HL-60 (cell line): ENCODE data around the gene IL18BP.

Experiments
- SPI1 ChIP-seq: IDR thresholded peaks from 2 replicates; pipeline ENCODE4 v1.6.1; 2012; ENCODE audit warnings: low read depth, mild to moderate bottlenecking, borderline replicate concordance
- TF ChIP-seq, protein P1 (sequence below): IDR thresholded peaks from one replicate; pipeline ENCODE4 v1.5.1; 2011; ENCODE audit warnings: low read length, control low read depth, inconsistent platforms; ENCODE audit not compliant: insufficient read depth

DNA sequence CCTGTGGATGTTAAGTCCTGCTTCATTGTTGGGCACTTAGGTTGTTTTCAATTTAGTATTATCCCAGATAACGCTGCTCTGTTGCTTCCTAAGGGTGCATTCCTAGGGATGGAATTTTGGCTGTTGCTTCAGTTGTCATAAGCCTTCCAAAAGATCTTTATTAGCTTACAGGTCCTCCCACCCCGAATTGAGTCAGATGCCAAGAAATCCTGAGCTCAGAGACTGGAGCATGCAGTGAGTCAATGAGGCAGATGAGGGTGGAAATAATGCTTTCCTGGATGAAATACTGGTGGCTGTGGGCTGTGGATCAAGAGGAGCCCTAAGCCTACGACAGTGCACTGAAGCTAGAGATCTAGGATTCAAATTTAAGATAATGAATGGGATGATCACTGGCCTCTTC lies 10.7 kb upstream of the IL18BP start:
- TF ChIP-seq, protein P1, sequence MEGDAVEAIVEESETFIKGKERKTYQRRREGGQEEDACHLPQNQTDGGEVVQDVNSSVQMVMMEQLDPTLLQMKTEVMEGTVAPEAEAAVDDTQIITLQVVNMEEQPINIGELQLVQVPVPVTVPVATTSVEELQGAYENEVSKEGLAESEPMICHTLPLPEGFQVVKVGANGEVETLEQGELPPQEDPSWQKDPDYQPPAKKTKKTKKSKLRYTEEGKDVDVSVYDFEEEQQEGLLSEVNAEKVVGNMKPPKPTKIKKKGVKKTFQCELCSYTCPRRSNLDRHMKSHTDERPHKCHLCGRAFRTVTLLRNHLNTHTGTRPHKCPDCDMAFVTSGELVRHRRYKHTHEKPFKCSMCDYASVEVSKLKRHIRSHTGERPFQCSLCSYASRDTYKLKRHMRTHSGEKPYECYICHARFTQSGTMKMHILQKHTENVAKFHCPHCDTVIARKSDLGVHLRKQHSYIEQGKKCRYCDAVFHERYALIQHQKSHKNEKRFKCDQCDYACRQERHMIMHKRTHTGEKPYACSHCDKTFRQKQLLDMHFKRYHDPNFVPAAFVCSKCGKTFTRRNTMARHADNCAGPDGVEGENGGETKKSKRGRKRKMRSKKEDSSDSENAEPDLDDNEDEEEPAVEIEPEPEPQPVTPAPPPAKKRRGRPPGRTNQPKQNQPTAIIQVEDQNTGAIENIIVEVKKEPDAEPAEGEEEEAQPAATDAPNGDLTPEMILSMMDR = no peak
- TF ChIP-seq SPI1 = no peak
